GM13976 (cell line): Measurements from ENCODE around the gene HERC3.

Source experiments
- DNase-seq: peaks from one replicate; pipeline ENCODE4 v3.0.0; 2012; ENCODE audit warnings: low spot score
- in situ Hi-C: fragments of 300-500 bp; cut with MboI; formaldehyde crosslinking; loops from one replicate; pipeline ENCODE4 v1.12.0; 2022; ENCODE audit warnings: low sequenced_read_pairs, mixed read lengths, inconsistent platforms; ENCODE audit not compliant: unreplicated experiment
- TF ChIP-seq, protein P1 (sequence below): IDR thresholded peaks from 2 replicates; pipeline ENCODE4 v1.5.1; 2012; ENCODE audit warnings: borderline replicate concordance, mild to moderate bottlenecking; ENCODE audit not compliant: insufficient read depth; ENCODE audit errors: extremely low read depth, missing control alignments, control extremely low read depth

Gene HERC3

DNA sequence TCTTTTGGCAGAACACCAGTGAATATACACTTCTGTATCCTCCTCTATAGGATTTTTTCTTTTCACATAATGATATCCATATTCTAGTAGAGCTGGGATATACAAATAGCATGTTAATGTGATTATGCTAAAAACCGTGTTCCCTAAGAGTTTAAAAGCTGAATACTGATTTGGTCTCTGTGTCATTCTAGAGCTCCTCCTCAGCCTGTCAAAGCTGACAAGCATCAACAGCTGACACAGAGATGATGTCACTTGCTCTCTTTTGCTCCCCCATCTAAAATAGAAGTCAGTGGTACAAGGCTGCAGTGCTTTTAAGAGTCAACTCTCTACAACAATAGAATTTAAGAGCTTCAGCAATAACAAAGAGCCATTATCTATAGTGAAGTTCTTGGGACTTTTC, 17.1 kb upstream of the HERC3 start:
- in situ Hi-C loops = no loop called here
- TF ChIP-seq, protein P1, sequence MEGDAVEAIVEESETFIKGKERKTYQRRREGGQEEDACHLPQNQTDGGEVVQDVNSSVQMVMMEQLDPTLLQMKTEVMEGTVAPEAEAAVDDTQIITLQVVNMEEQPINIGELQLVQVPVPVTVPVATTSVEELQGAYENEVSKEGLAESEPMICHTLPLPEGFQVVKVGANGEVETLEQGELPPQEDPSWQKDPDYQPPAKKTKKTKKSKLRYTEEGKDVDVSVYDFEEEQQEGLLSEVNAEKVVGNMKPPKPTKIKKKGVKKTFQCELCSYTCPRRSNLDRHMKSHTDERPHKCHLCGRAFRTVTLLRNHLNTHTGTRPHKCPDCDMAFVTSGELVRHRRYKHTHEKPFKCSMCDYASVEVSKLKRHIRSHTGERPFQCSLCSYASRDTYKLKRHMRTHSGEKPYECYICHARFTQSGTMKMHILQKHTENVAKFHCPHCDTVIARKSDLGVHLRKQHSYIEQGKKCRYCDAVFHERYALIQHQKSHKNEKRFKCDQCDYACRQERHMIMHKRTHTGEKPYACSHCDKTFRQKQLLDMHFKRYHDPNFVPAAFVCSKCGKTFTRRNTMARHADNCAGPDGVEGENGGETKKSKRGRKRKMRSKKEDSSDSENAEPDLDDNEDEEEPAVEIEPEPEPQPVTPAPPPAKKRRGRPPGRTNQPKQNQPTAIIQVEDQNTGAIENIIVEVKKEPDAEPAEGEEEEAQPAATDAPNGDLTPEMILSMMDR = no peak
- DNase-seq = no peak

DNA sequence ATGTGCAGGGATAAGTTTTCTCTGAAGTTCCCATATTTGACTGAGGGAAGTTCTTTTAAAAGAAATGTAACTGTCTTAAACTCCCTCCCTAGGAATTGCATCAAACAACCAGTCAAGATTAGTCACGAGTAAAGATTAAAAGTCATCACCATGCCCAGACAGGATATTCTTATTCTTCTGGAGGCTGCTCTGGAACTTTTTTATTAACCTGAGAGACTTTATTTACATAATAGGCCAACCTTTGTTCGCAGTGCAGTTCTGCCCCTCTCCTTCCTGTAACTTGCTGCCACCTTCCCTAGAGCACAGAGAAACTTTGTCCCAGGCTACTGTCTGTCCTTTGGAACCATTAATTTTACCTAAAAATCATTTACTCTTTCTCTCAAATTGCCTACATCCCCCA, 9.8 kb upstream of the HERC3 start:
- TF ChIP-seq, protein P1 = no peak
- DNase-seq = no peak
- in situ Hi-C loops = no loop called here

DNA sequence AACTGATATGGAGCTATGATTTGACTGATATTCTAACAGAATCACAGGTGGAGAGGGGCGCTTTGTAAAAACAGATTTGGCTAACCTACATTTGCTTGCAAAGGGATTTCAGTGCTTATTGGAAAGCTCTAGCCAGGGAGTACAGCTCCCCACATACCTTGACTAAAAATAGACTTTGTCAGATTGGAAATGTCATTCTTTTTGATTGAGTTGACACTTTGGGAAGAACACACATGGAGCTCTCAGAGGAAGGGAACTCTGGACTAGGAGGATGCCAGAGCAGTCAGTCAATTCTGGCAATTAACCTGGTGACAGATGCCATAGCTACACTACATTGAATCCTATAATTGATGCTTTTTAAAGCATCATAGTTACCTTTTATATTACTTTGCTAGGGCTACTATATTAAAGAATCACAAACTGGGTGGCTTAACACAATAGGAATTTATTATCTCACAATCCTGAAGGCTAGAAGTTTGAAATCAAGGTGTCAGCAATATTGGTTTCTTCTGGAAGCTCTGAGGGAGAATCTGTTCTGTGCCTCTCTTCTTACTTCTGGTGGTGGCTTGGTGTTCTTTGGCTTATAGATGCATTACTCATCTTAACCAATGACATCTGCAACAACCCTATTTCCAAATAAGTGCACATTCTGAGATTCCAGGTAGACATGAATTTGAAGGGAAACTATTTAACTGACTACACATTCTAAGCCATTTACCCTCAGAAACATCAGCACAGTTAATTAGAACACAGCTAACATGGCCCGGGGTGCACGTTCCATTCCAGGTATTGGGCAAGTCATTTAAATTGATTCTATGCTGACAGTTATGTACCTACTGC, 8.4 kb upstream of the HERC3 start:
- in situ Hi-C loops = no loop called here
- no peak for DNase-seq
- TF ChIP-seq, protein P1 = no peak

DNA sequence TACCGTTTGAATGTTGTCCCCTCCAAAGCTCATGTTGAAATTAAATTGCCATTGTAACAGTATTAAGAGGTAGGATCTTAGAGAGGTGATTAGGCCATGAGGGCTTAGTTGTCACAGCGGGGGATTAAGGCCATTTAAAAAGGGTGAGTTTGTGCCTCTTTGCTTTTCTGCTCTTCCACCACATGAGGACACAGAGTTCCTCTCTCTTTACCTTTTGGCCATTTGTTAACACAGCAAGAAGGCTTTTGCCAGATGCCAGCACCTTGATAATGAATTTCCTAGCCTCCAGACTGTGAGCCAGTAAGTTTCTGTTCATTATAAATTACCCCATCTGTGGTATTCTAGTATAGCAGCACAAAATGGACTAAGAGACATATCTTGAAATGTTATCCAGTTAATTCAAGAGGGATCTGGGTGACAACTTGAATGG, 7.8 kb upstream of the HERC3 start:
- TF ChIP-seq, protein P1 = no peak
- no peak for DNase-seq
- in situ Hi-C loops = no loop called here

DNA sequence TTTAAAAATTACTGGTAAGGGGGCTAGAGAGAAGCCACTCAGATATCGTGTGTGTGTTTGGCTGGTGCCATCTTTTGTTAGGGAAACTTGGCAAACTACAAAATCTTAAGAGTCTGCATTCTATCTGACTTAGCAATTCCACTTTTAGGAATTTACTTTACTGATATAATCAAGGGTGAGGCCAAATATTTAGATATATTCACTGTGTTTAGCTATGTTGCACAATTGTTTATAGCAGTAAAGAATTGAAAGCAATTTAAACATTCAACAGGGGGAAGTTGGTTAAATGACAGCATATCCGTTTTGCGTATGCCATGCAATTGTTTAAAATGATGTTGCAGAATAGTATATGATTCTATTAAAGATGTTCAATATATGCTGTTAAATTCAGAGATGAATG, 6.4 kb upstream of the HERC3 start:
- no peak for DNase-seq
- in situ Hi-C loops = no loop called here
- TF ChIP-seq, protein P1 = no peak

DNA sequence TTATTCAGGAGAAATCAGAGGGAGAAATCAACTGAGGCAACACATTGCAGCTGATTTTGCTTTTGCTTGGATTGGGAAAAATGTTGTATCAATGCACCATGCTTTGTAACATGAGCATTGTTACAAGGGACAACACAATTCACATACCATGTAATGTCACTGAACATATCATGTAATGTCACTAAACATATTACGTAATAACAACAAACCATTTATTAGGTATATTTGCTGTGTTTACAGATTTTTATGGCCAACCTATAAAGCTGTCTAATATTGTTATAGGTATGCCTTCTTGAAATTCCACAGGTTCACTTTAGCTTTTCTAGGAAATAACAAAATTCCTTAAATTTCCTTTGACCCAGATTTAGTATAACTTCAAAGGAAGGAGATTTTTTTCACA, 5.0 kb upstream of the HERC3 start:
- in situ Hi-C loops = no loop called here
- DNase-seq = no peak
- TF ChIP-seq, protein P1 = no peak
